ENCODE measurements around the gene PRKX.
"Not testable (repeated sequence)": the region's sequence is repeated elsewhere in the genome, so short reads cannot be mapped to it uniquely, and the experiment has no call there.

Gene PRKX

DNA sequence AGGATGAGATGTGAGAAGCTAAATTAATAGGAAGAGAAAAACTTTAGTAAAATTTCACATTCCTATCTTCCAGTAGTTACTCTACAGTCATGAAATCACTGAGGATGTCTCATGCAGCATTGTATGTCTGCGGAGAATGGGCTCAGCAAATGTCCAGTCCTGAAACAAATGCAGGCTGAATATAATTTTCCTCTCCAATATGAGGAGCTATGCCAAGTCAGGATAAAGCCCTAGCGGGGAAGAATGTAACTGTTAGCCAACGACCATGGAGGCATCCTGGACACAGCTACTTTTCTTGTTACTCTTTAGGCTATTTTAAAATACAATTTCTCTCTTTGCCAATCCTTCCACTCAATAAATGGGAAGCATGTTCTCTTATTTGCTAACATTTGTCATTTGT, 127.7 kb downstream of the PRKX start:
- DNase-seq (ENCODE audit: insufficient read length, low spot score) (no peak), FAIRE-seq (no peak)

DNA sequence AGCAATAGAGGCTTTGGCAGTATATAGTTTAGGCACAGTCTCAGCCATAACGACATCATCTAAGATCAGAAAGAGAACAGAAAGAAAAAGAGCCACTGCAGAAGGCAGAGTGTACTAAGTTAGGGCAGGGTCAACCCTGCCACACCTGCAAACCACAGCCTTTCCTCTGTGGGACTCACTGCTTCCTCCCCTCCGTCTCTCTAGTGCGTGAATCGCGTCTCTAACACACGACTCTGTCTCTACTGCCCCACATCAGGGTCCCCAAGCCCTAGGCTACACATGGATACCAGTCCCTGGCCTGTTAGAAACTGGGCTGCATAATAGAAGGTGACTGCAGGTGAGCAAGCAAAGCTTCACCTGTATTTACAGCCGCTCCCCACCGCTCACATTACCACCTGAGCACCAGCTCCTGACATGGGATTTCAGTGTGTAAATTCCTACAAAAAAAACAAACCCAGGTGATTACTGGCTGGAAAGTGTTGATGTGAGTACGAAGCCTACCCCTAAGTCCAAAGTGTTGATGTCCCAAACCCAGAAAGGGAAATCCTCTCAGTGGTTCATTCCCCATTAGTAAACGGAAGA, 128.9 kb downstream of the PRKX start:
- no peak for FAIRE-seq
- DNase-seq (ENCODE audit: insufficient read length, low spot score), result no peak

DNA sequence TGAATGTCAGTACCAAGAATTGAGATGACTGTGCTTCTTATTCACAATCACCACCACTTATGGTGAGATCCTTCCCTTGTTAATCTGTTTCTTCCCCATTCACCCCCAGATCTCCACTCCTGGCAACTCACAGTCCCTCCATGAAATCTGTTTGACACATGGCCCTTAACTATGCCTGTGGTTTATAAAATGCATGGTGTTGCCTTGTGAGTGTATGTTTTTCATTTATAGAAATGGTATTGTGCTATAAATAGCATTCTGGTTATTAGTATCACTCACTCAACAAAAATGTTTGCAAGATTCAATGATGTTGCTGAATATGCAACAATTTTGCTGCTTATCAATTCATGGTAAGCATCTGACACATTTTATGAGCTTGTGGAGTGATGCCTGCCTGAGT, 131.0 kb downstream of the PRKX start:
- no peak for FAIRE-seq
- DNase-seq (ENCODE audit: insufficient read length, low spot score), result no peak

GRCh38 chrX:3581609-3582108, 131.8 kb downstream of the PRKX start:
- FAIRE-seq, result no peak
- no peak for DNase-seq (ENCODE audit: insufficient read length, low spot score)

GRCh38 chrX:3577551-3577950, 135.9 kb downstream of the PRKX start:
- FAIRE-seq (no peak), DNase-seq (ENCODE audit: insufficient read length, low spot score) (no peak)

GRCh38 chrX:3576886-3577501, 136.5 kb downstream of the PRKX start:
- FAIRE-seq (no peak), DNase-seq (ENCODE audit: insufficient read length, low spot score) (no peak)

DNA sequence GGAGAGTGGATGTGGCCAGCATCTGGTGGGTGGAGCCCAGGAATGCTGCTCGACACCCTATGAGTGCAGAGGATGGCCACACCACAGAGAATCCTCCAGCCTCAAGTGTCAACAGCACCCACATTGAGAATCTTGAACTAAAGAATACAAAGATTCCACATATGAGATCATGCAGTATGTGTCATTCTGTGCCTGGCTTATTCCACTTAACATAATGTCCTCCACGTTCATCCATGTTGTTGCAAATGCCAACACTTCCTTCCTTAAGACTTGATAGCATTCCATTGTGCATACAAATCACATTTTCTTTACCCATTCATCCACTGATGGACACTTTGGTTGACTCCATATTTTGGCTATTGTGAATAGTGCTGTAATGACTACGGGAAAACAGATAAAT, 145.8 kb downstream of the PRKX start:
- FAIRE-seq (no peak), DNase-seq (ENCODE audit: insufficient read length, low spot score) (no peak)

- no peak for DNase-seq (ENCODE audit: insufficient read length, low spot score)
- FAIRE-seq, result no peak
Observed at GRCh38 chrX:3563451-3563850, 150.0 kb downstream of the PRKX start.

DNA sequence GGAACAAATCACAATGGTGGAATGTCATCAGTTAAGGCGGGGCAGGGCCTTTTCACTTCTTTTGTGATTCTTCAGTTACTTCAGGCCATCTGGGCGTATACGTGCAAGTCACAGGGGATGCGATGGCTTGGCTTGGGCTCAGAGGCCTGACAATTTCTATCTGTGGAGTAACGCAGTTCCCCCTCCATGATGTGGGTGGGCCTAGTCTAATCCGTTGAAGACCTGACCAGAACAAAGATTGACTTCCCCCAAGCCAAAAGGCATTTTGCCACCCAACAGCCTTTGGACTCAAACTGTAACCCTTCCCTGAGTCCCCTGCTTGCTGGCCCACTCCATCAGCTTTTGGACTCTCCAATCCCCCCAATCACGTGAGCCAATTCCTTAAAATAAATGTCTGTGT, 153.4 kb downstream of the PRKX start:
- not testable (repeated sequence) for DNase-seq (ENCODE audit: insufficient read length, low spot score); FAIRE-seq
